ENCODE measurements around the gene MINK1.

- TF ChIP-seq CTCF (IDR thresholded peaks at IDR 0.05; ENCODE audit: low read depth, low read length) (no peak), MYC (IDR thresholded peaks at IDR 0.05; ENCODE audit: low read depth, low read length) (no peak)
These were observed 111.5 kb downstream of the MINK1 start for GRCh38 chr17:4944554-4945175.

Data from NB4 (cell line).